B cell (primary cell): ENCODE measurements around the gene NOTUM. TPM values are rescaled to one million over a fixed set of nuclear protein-coding genes. Genes with fewer than 3 reads are reported as not detected.

Experiments used
- ATAC-seq: fragments of 200-7000 bp; cut with Tn5 transposase; one replicate; pipeline ENCODE4 v1.10.0; 2021; ENCODE audit warnings: low read depth, mild to moderate bottlenecking, moderate number of reproducible peaks, moderate library complexity
- CTCF ChIA-PET: fragments of 350-600 bp; sonication (Branson Sonifier 250); formaldehyde crosslinking; loops from one replicate; lab custom pipeline; 2021; ENCODE audit warnings: antibody characterized with exemption, inconsistent platforms; lab: Charles Lee
- POLR2A ChIA-PET: fragments of 350-600 bp; sonication (Branson Sonifier 250); formaldehyde crosslinking; loops from one replicate; lab custom pipeline; 2021; ENCODE audit warnings: antibody characterized with exemption; lab: Charles Lee
- DNase-seq: peaks from one replicate; pipeline ENCODE4 v3.0.0; 2013
- H2AFZ ChIP-seq: 2 replicates; pipeline ENCODE4 v1.6.1; 2012; ENCODE audit warnings: mild to moderate bottlenecking, low read depth, low read length; ENCODE audit not compliant: insufficient read depth, poor library complexity, severe bottlenecking
- H3K27ac ChIP-seq, 2 donors: 1 replicate in 1 of 2; 2 replicates in 1 of 2; pipeline ENCODE4 v1.5.1; 2012 to 2013; ENCODE audit warnings: low read length in 2 of 2, mild to moderate bottlenecking in 2 of 2, moderate library complexity in 1 of 2
- H3K27me3 ChIP-seq, 4 experiments: fragments of 200-600 bp in 1 of 4; sonication (generic) in 1 of 4; replicated peaks in 1 of 4; 1 replicate in 2 of 4; 2 replicates in 2 of 4; pipeline versions ENCODE4 v1.6.1 to v1.7.0; 2013 to 2016; ENCODE audit warnings: low read length in 3 of 4, mild to moderate bottlenecking in 2 of 4, mixed read lengths in 1 of 4, moderate library complexity in 1 of 4; ENCODE audit not compliant: insufficient read depth in 4 of 4, control insufficient read depth in 3 of 4; ENCODE audit errors: control extremely low read depth in 1 of 4
- H3K36me3 ChIP-seq, 2 experiments: replicated peaks in 1 of 2; 1 replicate in 1 of 2; 2 replicates in 1 of 2; pipeline versions ENCODE4 v1.6.1 to v1.7.1; 2013; ENCODE audit warnings: low read length in 1 of 2; ENCODE audit not compliant: insufficient read depth in 2 of 2, control insufficient read depth in 1 of 2; ENCODE audit errors: control extremely low read depth in 1 of 2, extremely low read depth in 1 of 2
- H3K4me1 ChIP-seq, 2 donors: fragments of 200-600 bp in 1 of 2; sonication (generic) in 1 of 2; 1 replicate in 1 of 2; 2 replicates in 1 of 2; pipeline versions ENCODE4 v1.5.1 to v1.6.1; 2013 to 2017; ENCODE audit warnings: low read length in 2 of 2; ENCODE audit not compliant: control insufficient read depth in 2 of 2, insufficient read depth in 2 of 2
- H3K4me2 ChIP-seq: replicated peaks from 2 replicates; pipeline ENCODE3; 2012; ENCODE audit warnings: mild to moderate bottlenecking, low read depth, low read length; ENCODE audit not compliant: poor library complexity, severe bottlenecking
- H3K4me3 ChIP-seq, 5 experiments: fragments of 200-600 bp in 1 of 5; sonication (generic) in 1 of 5; 1 replicate in 3 of 5; 2 replicates in 2 of 5; pipeline versions ENCODE4 v1.5.1 to v1.7.0; 2011 to 2016; ENCODE audit warnings: low read length in 4 of 5, mild to moderate bottlenecking in 4 of 5, low read depth in 2 of 5, control low read depth in 1 of 5, moderate library complexity in 1 of 5; ENCODE audit not compliant: insufficient read depth in 1 of 5; ENCODE audit errors: control extremely low read depth in 1 of 5, extremely low read depth in 1 of 5
- H3K79me2 ChIP-seq: fragments of 200-600 bp; sonication (generic); one replicate; pipeline ENCODE4 v1.6.0; 2016; ENCODE audit warnings: low read length; ENCODE audit not compliant: control insufficient read depth, insufficient read depth
- H3K9ac ChIP-seq: fragments of 200-600 bp; sonication (generic); 2 replicates; pipeline ENCODE4 v1.6.1; 2017; ENCODE audit warnings: mild to moderate bottlenecking, low read length, moderate library complexity
- H3K9me3 ChIP-seq, 3 donors: one replicate each; pipeline versions ENCODE4 v1.6.1 to v1.7.1; 2013; ENCODE audit warnings: low read length in 2 of 3; ENCODE audit not compliant: control insufficient read depth in 2 of 3, insufficient read depth in 1 of 3; ENCODE audit errors: control extremely low read depth in 1 of 3
- H4K20me1 ChIP-seq: 2 replicates; pipeline ENCODE4 v1.6.0; 2012; ENCODE audit warnings: mild to moderate bottlenecking, low read length; ENCODE audit not compliant: insufficient read depth, control insufficient read depth, poor library complexity, severe bottlenecking
- H3K27ac Mint-ChIP-seq: one replicate; pipeline ENCODE4 v1.8.0; 2021; ENCODE audit warnings: mixed read lengths
- H3K27me3 Mint-ChIP-seq: one replicate; pipeline ENCODE4 v1.8.0; 2021; ENCODE audit warnings: mixed read lengths
- H3K4me1 Mint-ChIP-seq: one replicate; pipeline ENCODE4 v1.8.0; 2021; ENCODE audit warnings: mixed read lengths
- H3K4me3 Mint-ChIP-seq: one replicate; pipeline ENCODE4 v1.8.0; 2021; ENCODE audit warnings: mixed read lengths
- H3K9me3 Mint-ChIP-seq: one replicate; pipeline ENCODE4 v1.8.0; 2022; ENCODE audit warnings: mixed read lengths; ENCODE audit not compliant: insufficient read depth
- EZH2 ChIP-seq: IDR thresholded peaks from 2 replicates; pipeline ENCODE4 v1.6.1; 2012; ENCODE audit warnings: borderline replicate concordance, low read depth, mild to moderate bottlenecking, moderate library complexity, low read length; ENCODE audit not compliant: insufficient read depth, poor library complexity, severe bottlenecking
- WGBS: methylation state at CpG from one replicate; pipeline ENCODE4 v1.1.5; 2013; ENCODE audit warnings: missing lambda C conversion rate; ENCODE audit not compliant: insufficient coverage; 5-methylcytosine and 5-hydroxymethylcytosine counted together
- intact Hi-C: fragments of 100-400 bp; cut with micrococcal nuclease; formaldehyde crosslinking; loops from one replicate; pipeline ENCODE4 v1.10.0; 2022
- polyA plus RNA-seq: library from polyadenylated mRNA; depleted of rRNA; stranded (reverse); fragments of >200 nt; gene quantifications from 2 replicates; pipeline ENCODE4 v1.2.3, GENCODE V29; 2012
- total RNA-seq, 2 donors: library from RNA; stranded (reverse); fragments of 120-200 nt in 1 of 2; gene quantifications; 1 replicate in 1 of 2; 2 replicates in 1 of 2; pipeline versions ENCODE4 v1.2.3 to v1.2.4, GENCODE V29; 2013 to 2022
- TF ChIP-seq, protein P1 (sequence below): fragments of 200-600 bp; IDR thresholded peaks from one replicate; pipeline ENCODE4 v1.8.0; 2022; ENCODE audit warnings: antibody characterized with exemption, mild to moderate bottlenecking

The NOTUM gene
- total and polyA plus RNA-seq, 2 donors (not counting 1 experiment from before 2014, with no cell fraction given): not detected

DNA sequence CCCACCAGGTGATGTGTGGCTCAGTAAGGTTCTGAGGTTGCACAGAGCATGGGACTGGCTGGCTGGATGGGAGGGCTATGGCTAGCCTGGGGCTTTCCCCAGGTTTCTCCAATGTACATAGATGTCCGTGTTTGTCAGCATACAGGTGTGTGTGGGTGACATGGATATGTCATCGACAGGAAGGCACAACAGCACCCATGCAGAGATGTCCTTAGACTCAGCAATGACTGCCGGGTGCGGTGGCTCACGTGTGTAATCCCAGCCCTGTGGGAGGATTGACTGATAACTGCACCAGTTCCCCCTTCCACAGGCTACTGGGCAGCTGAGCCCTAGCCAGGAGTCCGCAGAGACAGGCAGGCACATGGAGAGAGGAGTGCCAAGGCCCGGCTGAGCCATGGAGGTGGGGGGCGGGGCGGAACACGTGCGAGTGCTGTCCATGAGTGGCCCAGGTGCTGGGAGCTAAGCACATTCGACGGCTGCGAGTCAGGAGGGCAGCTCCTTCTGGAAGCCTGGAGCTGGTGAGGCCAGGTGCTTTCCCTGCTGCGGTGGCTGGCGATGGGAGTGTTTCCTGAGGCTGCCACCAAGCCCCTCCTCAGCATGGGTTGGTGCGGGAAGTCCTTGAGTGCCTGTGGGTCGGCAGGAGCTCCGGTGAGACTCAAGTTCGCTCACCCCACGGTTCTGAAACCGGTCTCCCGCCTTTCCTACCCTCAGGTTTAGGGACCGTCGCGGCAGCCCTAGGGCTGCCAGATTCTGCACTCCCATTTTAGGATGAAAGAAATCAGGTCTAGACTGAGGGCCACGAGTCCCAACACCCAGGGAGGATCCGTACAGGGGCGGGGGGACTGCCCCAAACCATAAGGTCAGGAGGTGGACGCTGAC is 15.6 kb upstream of the NOTUM start:
- Histone ChIP-seq H2AFZ (peak overlapping the region; percentile 100), H3K4me2 (peak overlapping the region; percentile 99), H3K27me3 (no peaks in the 10 kb centered on the region), H4K20me1 (peaks cover 7% of the 10 kb centered on the region), H3K9ac (peak overlapping the region; percentile 85), H3K27ac (peak overlapping the region; percentile 48 to 91), H3K9me3 (peaks cover 0 to 4% (median 4%) of the 10 kb centered on the region in 3 donors), H3K4me1 (peaks cover 19 to 26% of the 10 kb centered on the region in 2 donors), H3K4me3 (peak overlapping the region; percentile 5 to 96 (median 79)), H3K79me2 (peaks cover 20% of the 10 kb centered on the region), H3K36me3 (no peaks in the 10 kb centered on the region)
- DNase-seq (no peak), ATAC-seq (no peak)
- intact Hi-C loops: loop anchor here (1.0 to 2.0 kb wide), 4 partner anchors 8 to 61 kb away; partner anchors contain the start of genes DCXR, LRRC45 and MAFG
- Mint-ChIP-seq H3K27me3 (peaks cover 3% of the 10 kb centered on the region), H3K4me3 (peak overlapping the region; percentile 98), H3K27ac (peak overlapping the region; percentile 99), H3K9me3 (no peaks in the 10 kb centered on the region), H3K4me1 (peaks cover 28% of the 10 kb centered on the region)
- TF ChIP-seq, protein P1, sequence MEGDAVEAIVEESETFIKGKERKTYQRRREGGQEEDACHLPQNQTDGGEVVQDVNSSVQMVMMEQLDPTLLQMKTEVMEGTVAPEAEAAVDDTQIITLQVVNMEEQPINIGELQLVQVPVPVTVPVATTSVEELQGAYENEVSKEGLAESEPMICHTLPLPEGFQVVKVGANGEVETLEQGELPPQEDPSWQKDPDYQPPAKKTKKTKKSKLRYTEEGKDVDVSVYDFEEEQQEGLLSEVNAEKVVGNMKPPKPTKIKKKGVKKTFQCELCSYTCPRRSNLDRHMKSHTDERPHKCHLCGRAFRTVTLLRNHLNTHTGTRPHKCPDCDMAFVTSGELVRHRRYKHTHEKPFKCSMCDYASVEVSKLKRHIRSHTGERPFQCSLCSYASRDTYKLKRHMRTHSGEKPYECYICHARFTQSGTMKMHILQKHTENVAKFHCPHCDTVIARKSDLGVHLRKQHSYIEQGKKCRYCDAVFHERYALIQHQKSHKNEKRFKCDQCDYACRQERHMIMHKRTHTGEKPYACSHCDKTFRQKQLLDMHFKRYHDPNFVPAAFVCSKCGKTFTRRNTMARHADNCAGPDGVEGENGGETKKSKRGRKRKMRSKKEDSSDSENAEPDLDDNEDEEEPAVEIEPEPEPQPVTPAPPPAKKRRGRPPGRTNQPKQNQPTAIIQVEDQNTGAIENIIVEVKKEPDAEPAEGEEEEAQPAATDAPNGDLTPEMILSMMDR: no peak
- no peak for TF ChIP-seq EZH2
- CTCF ChIA-PET: interaction anchor here (1.0 kb wide), 3 partner anchors 13 to 61 kb away, joined by 3 read pairs; partner anchors contain the start of gene DCXR
- POLR2A ChIA-PET: interaction anchor here (1.4 to 3.9 kb wide), 2 partner anchors 9 to 61 kb away, joined by 3 to 28 read pairs; partner anchors contain the start of gene DCXR
- WGBS: 20% methylated on average over 28 of the region's 30 CpGs

- intact Hi-C loops: no loop called here
- no peaks in the 10 kb centered on the region for H3K36me3 ChIP-seq
- DNase-seq (no peak), ATAC-seq (no peak)
- peaks cover 8 to 13% of the 10 kb centered on the region in 2 donors for H3K4me1 ChIP-seq
- peaks cover 1% of the 10 kb centered on the region for H4K20me1 ChIP-seq
- Mint-ChIP-seq H3K27ac (no peak overlapping the region), H3K9me3 (no peaks in the 10 kb centered on the region), H3K27me3 (peaks cover 3% of the 10 kb centered on the region), H3K4me3 (no peak overlapping the region), H3K4me1 (peaks cover 11% of the 10 kb centered on the region)
- no peak overlapping the region for H3K4me2 ChIP-seq
- no peak for TF ChIP-seq EZH2
- TF ChIP-seq, protein P1: no peak
- H3K79me2 ChIP-seq: peaks cover 9% of the 10 kb centered on the region
- H3K4me3 ChIP-seq: no peak overlapping the region
- ChIA-PET CTCF (interaction anchor here (2.2 kb wide), 1 partner anchor 14 kb away, joined by 10 read pairs; no protein-coding TSS in a partner anchor), POLR2A (no interaction called here)
- H3K9ac ChIP-seq: no peak overlapping the region
- H3K27me3 ChIP-seq: no peaks in the 10 kb centered on the region
- no peak overlapping the region for H3K27ac ChIP-seq
- peaks cover 0 to 4% (median 4%) of the 10 kb centered on the region in 3 donors for H3K9me3 ChIP-seq
- H2AFZ ChIP-seq: no peak overlapping the region
These were observed 12.4 kb upstream of the NOTUM start for GRCh38 chr17:81973432-81973831.
